PC-3 (cell line): Measurements from ENCODE around the gene XRCC6. TPM values are rescaled to one million over a fixed set of nuclear protein-coding genes. Genes with fewer than 3 reads are reported as not detected.

ENCODE experiments used
- ATAC-seq: fragments of 200-7000 bp; cut with Tn5 transposase; 2 replicates; pipeline ENCODE4 v1.9.1; 2020; ENCODE audit warnings: mild to moderate bottlenecking, moderate library complexity
- BruUV-seq: library from RNA; stranded (reverse); fragments of 400-500 nt; replicated peaks from 2 replicates; lab custom pipeline; 2021; lab: Mats Ljungman, UMichigan
- CTCF ChIA-PET: fragments of 300-600 bp; sonication (Branson Sonifier 250); formaldehyde crosslinking; loops from one replicate; lab custom pipeline; 2022; ENCODE audit warnings: antibody characterized with exemption; lab: Charles Lee
- POLR2A ChIA-PET: fragments of 300-600 bp; sonication (Branson Sonifier 250); formaldehyde crosslinking; loops from one replicate; lab custom pipeline; 2022; ENCODE audit warnings: antibody characterized with exemption; ENCODE audit not compliant: unreplicated experiment; lab: Charles Lee
- DNase-seq: peaks from one replicate; pipeline ENCODE4 v3.0.0-alpha.2; 2015
- H2AFZ ChIP-seq: fragments of 300-600 bp; sonication (generic); 2 replicates; pipeline ENCODE4 v1.6.0; 2016; ENCODE audit warnings: antibody characterized with exemption, low read length
- H3F3A ChIP-seq: fragments of 300-600 bp; sonication (generic); one replicate; pipeline ENCODE4 v1.6.0; 2017; ENCODE audit warnings: antibody characterized with exemption, low read length, control low read depth, mild to moderate bottlenecking; ENCODE audit not compliant: unreplicated experiment
- H3K27ac ChIP-seq: fragments of 300-600 bp; sonication (generic); 2 replicates; pipeline ENCODE4 v1.5.1; 2016; ENCODE audit warnings: mild to moderate bottlenecking, low read length
- H3K27me3 ChIP-seq: fragments of 300-600 bp; sonication (generic); 2 replicates; pipeline ENCODE4 v1.6.1; 2016; ENCODE audit warnings: low read length, mixed read lengths
- H3K36me3 ChIP-seq: fragments of 300-600 bp; sonication (generic); 2 replicates; pipeline ENCODE4 v1.6.1; 2016; ENCODE audit warnings: low read depth, mixed run types, low read length, mixed read lengths
- H3K4me1 ChIP-seq: fragments of 300-600 bp; sonication (generic); 2 replicates; pipeline ENCODE4 v1.5.1; 2016; ENCODE audit warnings: low read length; ENCODE audit not compliant: insufficient read depth
- H3K4me2 ChIP-seq: fragments of 300-600 bp; sonication (generic); 2 replicates; pipeline ENCODE4 v1.6.0; 2016; ENCODE audit warnings: low read length
- H3K4me3 ChIP-seq: fragments of 300-600 bp; sonication (generic); 2 replicates; pipeline ENCODE4 v1.5.1; 2016; ENCODE audit warnings: mild to moderate bottlenecking, low read length, mixed read lengths
- H3K79me2 ChIP-seq: fragments of 300-600 bp; sonication (generic); 2 replicates; pipeline ENCODE4 v1.6.1; 2017; ENCODE audit warnings: low read length, mixed read lengths
- H3K9ac ChIP-seq: fragments of 300-600 bp; sonication (generic); 2 replicates; pipeline ENCODE4 v1.6.0; 2016; ENCODE audit warnings: mild to moderate bottlenecking, low read length
- H3K9me2 ChIP-seq: fragments of 300-600 bp; sonication (generic); replicated peaks from 2 replicates; pipeline ENCODE4 v1.6.1; 2016; ENCODE audit warnings: mixed run types, low read length, mixed read lengths
- H3K9me3 ChIP-seq: fragments of 300-600 bp; sonication (generic); 2 replicates; pipeline ENCODE4 v1.6.1; 2016; ENCODE audit warnings: low read length, mixed read lengths
- H4K20me1 ChIP-seq: fragments of 300-600 bp; sonication (generic); 2 replicates; pipeline ENCODE4 v1.6.1; 2016; ENCODE audit warnings: low read length, mixed read lengths
- EZH2 ChIP-seq: fragments of 300-600 bp; sonication (generic); IDR thresholded peaks from one replicate; pipeline ENCODE4 v1.6.1; 2017; ENCODE audit warnings: antibody characterized with exemption, mild to moderate bottlenecking, low read length; ENCODE audit not compliant: unreplicated experiment
- EZH2phosphoT487 ChIP-seq: fragments of 300-600 bp; sonication (generic); IDR thresholded peaks from 2 replicates; pipeline ENCODE4 v1.6.1; 2018; ENCODE audit warnings: mild to moderate bottlenecking, antibody characterized with exemption, low read length, borderline replicate concordance
- intact Hi-C: fragments of 100-400 bp; cut with micrococcal nuclease; formaldehyde crosslinking; loops from 2 replicates; pipeline ENCODE4 v1.9.0; 2023
- total RNA-seq: library from RNA; depleted of rRNA; stranded (reverse); fragments of >200 nt; gene quantifications from 2 replicates; pipeline ENCODE4 v1.2.3, GENCODE V29; 2014
- TF ChIP-seq, protein P1 (sequence below): fragments of 300-600 bp; sonication (generic); conservative IDR thresholded peaks from 2 replicates; pipeline ENCODE4 v1.5.1; 2017; ENCODE audit warnings: antibody characterized with exemption, low read depth, mild to moderate bottlenecking, low read length

Gene XRCC6
- total RNA-seq, 1 experiment from 2014 or later = 432 TPM

DNA sequence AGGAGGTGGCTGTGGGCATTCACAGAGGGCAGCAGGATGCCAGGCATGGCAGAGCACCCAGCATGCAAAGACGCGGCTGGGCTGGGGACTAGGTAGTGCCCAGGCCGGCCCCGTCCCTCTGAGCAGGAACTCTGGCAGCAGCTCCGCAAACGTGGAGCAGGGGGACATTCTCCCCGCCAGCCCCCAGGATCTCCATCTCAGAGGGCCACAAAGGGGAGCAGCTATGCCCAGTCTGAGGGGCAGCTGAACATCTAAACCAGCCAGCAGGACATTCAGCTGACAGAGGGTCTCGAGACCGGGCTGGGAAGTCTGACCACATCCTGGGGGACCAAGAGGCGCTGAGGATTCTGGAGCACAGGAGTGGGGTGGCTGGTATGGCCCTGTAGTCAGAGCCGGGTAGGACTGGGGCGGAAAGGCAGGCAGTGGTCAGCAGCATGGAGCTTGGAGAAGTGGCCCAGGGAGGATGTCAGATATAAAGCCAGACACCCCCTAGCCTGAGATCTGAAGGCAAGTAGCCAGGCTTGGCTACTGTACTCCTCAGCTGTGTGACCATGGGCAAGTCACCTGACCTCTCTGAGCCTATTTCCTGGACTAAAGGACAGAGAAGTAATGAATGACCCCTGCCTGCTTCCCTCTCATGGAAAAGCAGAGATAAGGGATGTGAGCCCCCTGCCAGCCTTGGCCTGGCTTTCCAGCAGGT is 41.6 kb upstream of the XRCC6 start:
- Histone ChIP-seq H3K4me2 (no peak overlapping the region), H3K4me1 (no peaks in the 10 kb centered on the region), H3K9me2 (no peaks in the 10 kb centered on the region), H3K27me3 (no peaks in the 10 kb centered on the region), H3K27ac (no peak overlapping the region), H3K36me3 (no peaks in the 10 kb centered on the region), H3K9ac (no peak overlapping the region), H3F3A (no peaks in the 10 kb centered on the region), H4K20me1 (no peaks in the 10 kb centered on the region), H3K4me3 (no peak overlapping the region), H3K79me2 (no peaks in the 10 kb centered on the region), H3K9me3 (no peaks in the 10 kb centered on the region), H2AFZ (no peak overlapping the region)
- POLR2A ChIA-PET = no interaction called here
- no peak for ATAC-seq
- no TSS peak for BruUV-seq
- CTCF ChIA-PET = no interaction called here
- TF ChIP-seq, protein P1, sequence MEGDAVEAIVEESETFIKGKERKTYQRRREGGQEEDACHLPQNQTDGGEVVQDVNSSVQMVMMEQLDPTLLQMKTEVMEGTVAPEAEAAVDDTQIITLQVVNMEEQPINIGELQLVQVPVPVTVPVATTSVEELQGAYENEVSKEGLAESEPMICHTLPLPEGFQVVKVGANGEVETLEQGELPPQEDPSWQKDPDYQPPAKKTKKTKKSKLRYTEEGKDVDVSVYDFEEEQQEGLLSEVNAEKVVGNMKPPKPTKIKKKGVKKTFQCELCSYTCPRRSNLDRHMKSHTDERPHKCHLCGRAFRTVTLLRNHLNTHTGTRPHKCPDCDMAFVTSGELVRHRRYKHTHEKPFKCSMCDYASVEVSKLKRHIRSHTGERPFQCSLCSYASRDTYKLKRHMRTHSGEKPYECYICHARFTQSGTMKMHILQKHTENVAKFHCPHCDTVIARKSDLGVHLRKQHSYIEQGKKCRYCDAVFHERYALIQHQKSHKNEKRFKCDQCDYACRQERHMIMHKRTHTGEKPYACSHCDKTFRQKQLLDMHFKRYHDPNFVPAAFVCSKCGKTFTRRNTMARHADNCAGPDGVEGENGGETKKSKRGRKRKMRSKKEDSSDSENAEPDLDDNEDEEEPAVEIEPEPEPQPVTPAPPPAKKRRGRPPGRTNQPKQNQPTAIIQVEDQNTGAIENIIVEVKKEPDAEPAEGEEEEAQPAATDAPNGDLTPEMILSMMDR = no peak
- TF ChIP-seq EZH2phosphoT487 (no peak), EZH2 (no peak)
- intact Hi-C loops = no loop called here
- no peak for DNase-seq

DNA sequence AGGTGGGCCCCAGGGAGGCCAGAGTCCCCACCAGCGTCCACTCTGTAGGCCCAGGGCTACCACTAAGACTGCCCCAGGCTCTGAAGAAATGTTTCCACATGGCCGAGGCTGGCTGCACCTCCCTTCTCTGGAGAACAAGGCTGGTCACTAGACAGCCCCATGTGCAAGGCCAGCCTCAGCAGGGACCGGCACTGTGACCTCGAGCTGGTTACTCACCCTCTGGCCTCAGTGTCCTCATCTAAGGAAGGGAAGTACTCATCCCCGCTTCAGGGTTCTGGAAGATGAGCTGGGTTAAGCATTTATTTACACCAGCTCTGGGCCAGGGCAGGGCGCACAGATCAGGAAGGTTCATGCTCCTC is 41.1 kb upstream of the XRCC6 start:
- TF ChIP-seq EZH2 (no peak), EZH2phosphoT487 (no peak)
- TF ChIP-seq, protein P1 = no peak
- H3K27ac ChIP-seq = no peak overlapping the region
- H3K9me3 ChIP-seq = no peaks in the 10 kb centered on the region
- ChIA-PET POLR2A (no interaction called here), CTCF (no interaction called here)
- no peak for ATAC-seq
- no peak for DNase-seq
- H3K4me3 ChIP-seq = no peak overlapping the region
- H3K9me2 ChIP-seq = no peaks in the 10 kb centered on the region
- intact Hi-C loops = no loop called here
- no TSS peak for BruUV-seq
- no peaks in the 10 kb centered on the region for H3K4me1 ChIP-seq
- no peaks in the 10 kb centered on the region for H3K27me3 ChIP-seq
- H4K20me1 ChIP-seq = no peaks in the 10 kb centered on the region
- no peaks in the 10 kb centered on the region for H3F3A ChIP-seq
- no peaks in the 10 kb centered on the region for H3K36me3 ChIP-seq
- H3K4me2 ChIP-seq = no peak overlapping the region
- no peak overlapping the region for H2AFZ ChIP-seq
- no peak overlapping the region for H3K9ac ChIP-seq
- H3K79me2 ChIP-seq = no peaks in the 10 kb centered on the region

DNA sequence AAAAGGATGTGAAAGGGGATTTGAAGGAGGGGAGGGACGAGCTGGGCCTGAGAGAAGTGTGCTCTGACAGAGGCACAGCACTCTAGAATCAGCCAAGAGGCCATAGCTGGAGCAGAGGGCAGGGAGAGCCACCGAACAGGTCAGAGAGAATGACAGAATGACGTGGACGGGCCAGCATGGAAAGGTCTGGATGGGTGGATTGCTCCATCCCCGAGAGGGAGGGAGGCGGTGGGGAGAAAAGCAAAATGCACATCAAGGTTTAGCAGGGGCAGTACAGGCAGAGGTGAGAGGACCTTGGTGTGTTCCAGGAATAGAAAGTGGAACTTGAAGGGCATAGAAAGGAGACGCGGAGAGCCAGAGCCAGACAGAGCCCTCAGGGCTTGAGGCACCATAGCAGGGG is 38.4 kb upstream of the XRCC6 start:
- CTCF ChIA-PET = no interaction called here
- BruUV-seq = no TSS peak
- Histone ChIP-seq H3K9ac (no peak overlapping the region), H3K79me2 (no peaks in the 10 kb centered on the region), H4K20me1 (no peaks in the 10 kb centered on the region), H3K27ac (no peak overlapping the region), H3K27me3 (no peaks in the 10 kb centered on the region), H3K4me3 (no peak overlapping the region), H2AFZ (no peak overlapping the region), H3K9me3 (no peaks in the 10 kb centered on the region), H3K4me2 (no peak overlapping the region), H3K36me3 (no peaks in the 10 kb centered on the region), H3K9me2 (no peaks in the 10 kb centered on the region), H3F3A (no peaks in the 10 kb centered on the region), H3K4me1 (peaks cover 4% of the 10 kb centered on the region)
- intact Hi-C loops = no loop called here
- POLR2A ChIA-PET = no interaction called here
- ATAC-seq = no peak
- no peak for DNase-seq
- TF ChIP-seq EZH2phosphoT487 (no peak), EZH2 (no peak)
- TF ChIP-seq, protein P1 = no peak
